Femur (tissue), 1 donor: Measurements from ENCODE around the gene NTRK2.
A peak's percentile ranks its signal among the peaks of the same experiment; 100 is the strongest.

ENCODE experiments used
- DNase-seq: peaks from one replicate; pipeline ENCODE4 v3.0.0-alpha.2; 2017

The NTRK2 gene

DNA sequence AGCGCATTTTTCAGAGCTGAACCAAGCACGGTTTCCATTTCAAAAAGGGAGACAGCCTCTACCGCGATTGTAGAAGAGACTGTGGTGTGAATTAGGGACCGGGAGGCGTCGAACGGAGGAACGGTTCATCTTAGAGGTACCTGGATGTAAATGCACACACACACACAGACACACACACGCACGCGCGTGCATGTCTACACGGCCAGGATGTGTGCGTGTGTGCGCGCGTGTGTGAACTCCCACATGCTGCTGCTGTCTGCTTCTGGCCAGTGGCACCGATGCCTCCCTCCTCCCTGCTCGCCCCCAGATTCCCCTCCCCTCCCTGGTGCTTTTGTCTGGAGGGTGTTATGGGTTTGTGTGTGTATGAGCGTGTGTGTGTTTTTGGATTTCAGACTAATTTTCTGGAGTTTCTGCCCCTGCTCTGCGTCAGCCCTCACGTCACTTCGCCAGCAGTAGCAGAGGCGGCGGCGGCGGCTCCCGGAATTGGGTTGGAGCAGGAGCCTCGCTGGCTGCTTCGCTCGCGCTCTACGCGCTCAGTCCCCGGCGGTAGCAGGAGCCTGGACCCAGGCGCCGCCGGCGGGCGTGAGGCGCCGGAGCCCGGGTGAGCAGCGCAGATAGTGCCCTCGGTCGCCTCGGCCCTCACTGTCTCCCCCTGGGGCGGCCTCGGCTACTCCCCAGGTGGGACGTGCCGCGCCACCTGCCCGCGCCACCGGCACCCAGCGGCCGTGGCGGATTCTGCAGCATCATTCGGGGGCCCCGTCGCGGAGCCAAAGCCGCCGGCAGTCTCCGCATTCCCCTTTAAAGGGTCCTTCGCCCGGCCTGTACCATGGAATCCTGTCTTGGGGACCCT lies at the start of gene NTRK2:
TSS of gene NTRK2 (plus strand) at position 442 of the 850 bp plus-strand sequence. CDS start 1,020 bp downstream, outside the sequence.
- peak; percentile 71 for DNase-seq

DNA sequence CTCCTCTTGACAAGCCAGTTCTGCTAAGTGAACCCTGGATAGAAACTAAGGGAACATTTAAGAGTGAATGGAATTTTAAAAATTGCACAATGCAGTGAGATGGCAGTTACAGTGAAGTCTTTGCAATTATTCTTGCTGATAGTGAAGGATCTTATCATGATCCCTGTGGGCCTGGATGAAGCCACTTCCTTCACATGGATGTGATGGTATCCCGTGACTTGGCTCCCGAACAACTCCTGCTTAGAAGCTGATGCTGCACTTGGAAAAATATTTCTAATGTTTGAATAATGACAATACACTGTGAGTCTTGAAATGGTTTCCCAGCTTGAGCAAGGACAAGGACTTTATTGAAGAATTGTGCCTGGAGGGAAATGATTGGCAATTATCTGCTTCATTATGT lies 49.2 kb upstream of the NTRK2 start:
- no peak for DNase-seq

- DNase-seq, result no peak
These were observed 47.7 kb upstream of the NTRK2 start for GRCh38 chr9:84621811-84622210.

DNA sequence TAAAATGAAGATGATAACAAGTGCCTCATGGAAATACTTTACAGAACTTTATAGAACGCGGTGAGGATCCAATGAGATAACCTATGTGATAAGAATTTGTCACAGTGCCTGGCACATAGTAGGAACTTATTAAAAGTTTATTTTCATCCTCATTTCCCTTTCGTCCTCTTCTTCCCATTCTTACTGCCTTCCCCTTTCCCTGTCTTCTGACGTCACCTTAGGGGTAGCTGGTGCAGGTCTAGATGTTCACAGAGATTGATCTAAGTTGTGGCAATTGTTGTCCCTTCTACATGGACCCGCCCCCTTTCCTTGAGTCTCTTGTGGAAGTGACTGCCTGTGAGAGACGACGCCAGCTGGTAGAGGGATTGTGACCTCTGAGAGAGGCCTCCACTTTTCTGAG lies 46.5 kb upstream of the NTRK2 start:
- no peak for DNase-seq

DNA sequence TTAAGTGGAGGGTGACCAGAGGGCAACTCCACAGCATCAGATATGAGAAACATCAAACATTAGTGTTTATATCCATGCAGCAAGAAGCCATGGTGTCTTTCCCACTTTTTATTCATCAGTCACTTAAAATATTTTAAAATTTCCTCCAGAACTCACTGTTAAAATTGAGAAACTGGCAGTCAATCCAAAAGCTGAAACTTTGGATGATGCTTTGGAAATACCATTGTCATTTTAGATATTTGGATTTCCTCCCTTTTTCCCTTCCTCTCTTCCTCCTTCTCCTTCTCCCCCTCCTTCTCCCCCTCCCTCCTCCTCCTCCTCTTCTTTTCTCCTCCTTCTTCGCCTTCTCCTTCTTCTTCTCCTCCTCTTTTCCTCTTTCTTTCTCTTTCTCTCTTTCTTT lies 33.1 kb upstream of the NTRK2 start:
- no peak for DNase-seq

DNA sequence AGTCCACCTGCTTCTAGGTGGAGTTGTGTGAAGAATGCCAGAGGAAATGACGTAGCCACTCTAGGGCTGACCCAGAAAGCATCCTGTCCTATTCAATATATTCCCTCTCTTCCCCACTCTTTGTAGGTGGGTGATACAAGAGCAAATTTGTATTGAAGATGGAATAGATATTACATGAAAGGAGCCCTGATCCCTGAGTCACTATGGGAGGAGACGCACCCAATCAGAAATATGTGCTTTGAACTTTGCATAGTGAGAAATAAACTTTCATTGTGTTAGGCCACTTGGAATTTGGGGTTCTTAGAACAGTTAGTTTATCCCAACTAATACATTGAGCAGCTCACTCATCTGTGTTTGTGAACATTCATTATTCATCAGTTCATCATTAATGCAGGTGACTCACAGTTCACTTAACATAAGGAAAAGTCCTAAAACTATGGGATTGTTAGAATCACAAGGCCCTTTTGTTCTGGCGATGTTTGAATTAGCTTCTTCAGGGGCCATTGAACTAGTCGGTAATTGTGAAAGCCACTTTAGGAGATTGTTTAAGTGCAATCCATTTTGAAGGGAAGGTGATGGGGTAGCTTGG lies 26.9 kb upstream of the NTRK2 start:
- DNase-seq, result no peak

DNA sequence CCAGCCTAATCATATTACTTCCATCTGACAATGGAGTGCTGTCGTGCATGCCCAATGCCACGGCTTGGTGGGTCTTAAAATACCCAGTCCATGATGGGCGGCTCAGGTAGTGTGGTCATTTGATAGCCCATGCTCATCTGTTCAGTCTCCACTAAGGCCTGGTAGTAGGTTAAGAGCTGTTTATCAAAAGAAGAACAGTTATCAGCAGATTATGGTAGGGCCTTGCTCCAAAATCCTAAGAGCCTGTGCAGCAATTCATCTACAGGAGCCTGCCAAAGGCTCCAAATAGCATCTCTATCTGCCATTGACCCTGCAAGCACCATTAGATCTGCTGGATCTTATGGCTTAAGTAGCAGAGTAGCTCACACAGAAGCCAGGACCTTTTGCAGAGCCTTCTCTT lies 21.8 kb upstream of the NTRK2 start:
- DNase-seq, result no peak

DNA sequence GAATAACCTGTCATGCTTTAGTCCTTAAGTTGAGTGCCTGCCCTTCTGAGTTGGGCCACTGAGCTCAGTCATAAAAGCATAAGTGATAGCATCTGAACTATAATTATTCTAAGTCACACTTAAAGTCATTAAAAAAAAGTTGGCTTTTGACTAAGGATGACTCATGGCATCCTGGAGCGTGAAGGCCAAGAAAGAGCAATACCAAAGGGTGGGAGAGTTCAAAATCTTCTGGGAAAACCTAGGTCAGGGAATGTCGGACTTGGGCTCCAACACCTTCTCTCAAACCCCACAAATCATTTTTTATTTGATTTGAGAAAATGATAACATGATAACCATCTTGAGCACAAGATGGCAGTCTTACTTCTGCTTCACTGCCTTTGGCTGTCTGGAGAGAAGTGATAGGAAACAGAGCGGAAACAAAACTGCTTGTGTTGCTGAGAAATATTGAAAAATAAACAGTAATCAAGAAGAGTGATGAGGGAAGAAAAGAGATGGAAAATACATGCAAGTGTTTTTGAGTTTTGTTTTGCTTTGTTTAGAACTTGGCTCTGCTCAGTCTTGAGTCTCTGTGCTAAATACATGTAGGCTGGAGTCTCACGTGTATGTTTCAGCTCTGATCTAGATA lies 16.9 kb upstream of the NTRK2 start:
- no peak for DNase-seq

- DNase-seq, result no peak
These were observed 14.1 kb upstream of the NTRK2 start for GRCh38 chr9:84655447-84655846.

GRCh38 chr9:84659313-84659712 lies 10.2 kb upstream of the NTRK2 start:
- no peak for DNase-seq

DNA sequence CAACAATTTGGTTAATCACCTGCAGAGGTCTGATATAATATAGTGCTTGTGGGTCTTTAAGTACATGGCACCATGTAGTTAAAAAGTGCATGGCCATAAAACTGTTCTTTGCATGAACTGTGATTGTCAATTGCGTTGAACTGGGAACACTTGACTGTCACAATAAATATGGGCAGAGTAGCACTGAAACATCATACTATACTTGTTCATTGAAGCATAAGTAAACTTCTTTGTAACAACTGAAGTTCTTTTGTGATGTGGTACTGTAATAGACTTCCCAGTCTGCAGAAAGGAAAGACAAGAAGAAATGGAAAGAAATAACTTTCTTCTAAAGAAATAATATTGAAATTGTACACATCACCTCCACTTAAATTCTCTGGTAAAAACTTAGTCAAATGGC lies 9.8 kb upstream of the NTRK2 start:
- DNase-seq, result no peak

DNA sequence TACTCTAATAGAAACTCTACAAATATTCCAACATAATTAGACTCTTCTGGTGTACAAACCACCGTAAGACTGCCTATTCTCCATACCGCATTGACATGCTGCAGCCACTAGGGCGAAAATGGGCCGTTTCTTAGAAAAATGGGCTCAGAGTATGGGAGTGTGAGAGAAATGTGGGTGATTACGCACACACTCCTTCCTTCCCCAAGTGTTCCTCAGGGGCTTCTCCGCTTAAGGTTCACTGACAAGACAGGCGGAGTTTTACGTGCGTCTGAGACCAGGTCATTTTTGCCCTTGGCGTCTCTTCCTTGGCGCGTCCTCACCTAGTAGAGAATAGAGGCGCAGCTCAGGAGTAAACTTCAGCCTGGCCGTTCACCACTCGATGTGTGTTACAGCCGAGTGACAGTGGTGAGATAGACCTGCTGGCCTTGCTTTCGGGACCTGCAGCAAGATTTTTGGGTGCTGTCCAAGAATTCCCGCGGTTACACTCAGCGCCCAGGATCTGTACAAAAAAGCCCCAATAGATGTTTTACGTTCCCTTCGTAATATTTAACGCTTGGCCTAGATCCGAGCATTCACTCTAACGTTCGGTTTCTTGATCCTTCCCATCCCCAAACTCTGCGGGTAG lies 1.8 kb upstream of the NTRK2 start:
- peak; percentile 65 for DNase-seq

GRCh38 chr9:84668196-84669012 lies 1.1 kb upstream of the NTRK2 start:
- peak; percentile 89 for DNase-seq

- peak; percentile 48 for DNase-seq
These were observed 579 bp upstream of the NTRK2 start for GRCh38 chr9:84669013-84669287.

GRCh38 chr9:84670138-84671041 lies 861 bp downstream of the NTRK2 start:
- peak; percentile 47 for DNase-seq

GRCh38 chr9:84671586-84672521 lies 2.3 kb downstream of the NTRK2 start:
- peak; percentile 35 for DNase-seq

DNA sequence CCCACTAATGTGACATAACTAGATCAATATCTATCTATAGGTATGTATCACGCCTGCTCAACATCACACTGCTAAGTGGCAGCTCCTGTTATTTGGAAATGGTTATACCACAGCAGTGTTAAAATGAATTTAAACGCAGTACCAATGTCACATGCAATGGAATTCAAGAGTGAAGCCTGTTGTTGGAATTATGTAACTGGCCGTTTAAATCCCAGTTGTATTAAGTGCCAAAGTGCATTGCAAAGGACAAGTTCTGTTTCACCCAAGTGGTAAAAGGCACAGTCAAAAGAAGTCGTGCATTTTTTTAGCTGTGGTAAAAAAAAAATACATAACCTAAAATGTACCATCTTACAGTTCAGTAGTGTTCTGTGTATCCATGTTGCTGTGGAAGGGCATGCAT lies 4.3 kb downstream of the NTRK2 start:
- DNase-seq, result no peak

DNA sequence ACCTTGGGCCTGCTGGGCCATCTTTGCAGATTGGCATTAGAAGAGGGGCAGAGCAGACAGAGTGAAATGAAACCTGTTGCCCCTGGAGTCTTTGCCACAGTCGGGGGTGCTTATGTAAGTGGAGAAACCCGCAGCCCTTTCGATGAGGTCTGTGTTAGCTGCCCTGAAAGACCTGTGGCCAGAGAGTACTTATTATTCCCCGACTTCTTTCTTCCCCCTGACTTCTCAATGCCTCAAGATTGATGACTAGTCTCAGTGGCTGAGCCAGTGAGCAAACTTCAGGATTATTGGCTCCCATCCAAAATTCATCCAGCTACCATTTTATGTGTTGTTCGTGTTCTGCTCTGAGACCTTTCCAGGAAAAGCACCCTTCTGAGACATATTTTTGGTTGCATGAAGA lies 7.6 kb downstream of the NTRK2 start:
- no peak for DNase-seq

DNA sequence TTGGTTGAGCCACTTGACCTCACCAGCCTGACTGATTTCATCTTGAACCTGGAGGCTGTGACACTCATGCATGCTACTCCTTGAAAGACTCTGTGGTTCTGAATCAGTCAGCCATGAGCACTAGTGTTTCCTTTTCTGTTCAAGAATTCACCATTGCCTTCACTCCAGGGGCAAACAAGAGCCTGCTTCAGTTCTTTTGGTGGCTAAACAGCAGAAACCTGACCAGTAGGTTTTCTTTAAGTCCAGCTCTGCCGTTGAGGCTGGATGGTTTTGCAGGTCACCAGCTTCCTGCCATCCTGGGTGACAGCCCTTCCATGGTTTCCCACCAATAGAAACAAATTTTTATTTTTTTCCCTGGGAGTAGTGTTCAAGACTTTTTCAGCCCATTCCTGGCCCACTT lies 10.0 kb downstream of the NTRK2 start:
- no peak for DNase-seq

- no peak for DNase-seq
These were observed 12.2 kb downstream of the NTRK2 start for GRCh38 chr9:84681516-84682285.
